HG03457 (cell line): ENCODE measurements around the gene TMEM117.
A peak's percentile ranks its signal among the peaks of the same experiment; 100 is the strongest.

ENCODE experiments used
- ATAC-seq: cut with Tn5 transposase; IDR thresholded peaks from one replicate; pipeline ENCODE4 v1.9.1; 2021; ENCODE audit warnings: moderate number of reproducible peaks; ENCODE audit not compliant: unreplicated experiment

Gene TMEM117

GRCh38 chr12:43951286-43951685, 115.4 kb downstream of the TMEM117 start:
- ATAC-seq: no peak

- ATAC-seq: peak; percentile 96
Observed at GRCh38 chr12:43957732-43958372, 122.0 kb downstream of the TMEM117 start.

- ATAC-seq: no peak
Observed at GRCh38 chr12:43964033-43964432, 128.2 kb downstream of the TMEM117 start.

- no peak for ATAC-seq
Observed at GRCh38 chr12:43964961-43965360, 129.1 kb downstream of the TMEM117 start.

GRCh38 chr12:43965899-43966298, 130.0 kb downstream of the TMEM117 start:
- ATAC-seq: no peak

GRCh38 chr12:43968736-43969135, 132.9 kb downstream of the TMEM117 start:
- ATAC-seq: no peak

GRCh38 chr12:43969882-43970281, 134.0 kb downstream of the TMEM117 start:
- no peak for ATAC-seq

- no peak for ATAC-seq
Observed at GRCh38 chr12:43973385-43973784, 137.5 kb downstream of the TMEM117 start.

- ATAC-seq: no peak
Observed at GRCh38 chr12:43973993-43974392, 138.1 kb downstream of the TMEM117 start.

- ATAC-seq: no peak
Observed at GRCh38 chr12:43976027-43976426, 140.1 kb downstream of the TMEM117 start.

GRCh38 chr12:43978556-43978955, 142.7 kb downstream of the TMEM117 start:
- no peak for ATAC-seq

- no peak for ATAC-seq
Observed at GRCh38 chr12:43979450-43979849, 143.6 kb downstream of the TMEM117 start.

GRCh38 chr12:43980627-43981191, 144.8 kb downstream of the TMEM117 start:
- no peak for ATAC-seq

- no peak for ATAC-seq
Observed at GRCh38 chr12:43981726-43982125, 145.8 kb downstream of the TMEM117 start.

- no peak for ATAC-seq
Observed at GRCh38 chr12:43982544-43982943, 146.7 kb downstream of the TMEM117 start.

GRCh38 chr12:43988838-43989560, 153.1 kb downstream of the TMEM117 start:
- ATAC-seq: peak; percentile 98

- ATAC-seq: no peak
Observed at GRCh38 chr12:43992856-43993255, 157.0 kb downstream of the TMEM117 start.

- peak; percentile 96 for ATAC-seq
Observed at GRCh38 chr12:44000309-44000952, 164.6 kb downstream of the TMEM117 start.

- no peak for ATAC-seq
Observed at GRCh38 chr12:44002607-44003006, 166.7 kb downstream of the TMEM117 start.

- no peak for ATAC-seq
Observed at GRCh38 chr12:44003721-44004120, 167.8 kb downstream of the TMEM117 start.

GRCh38 chr12:44015333-44015941, 179.6 kb downstream of the TMEM117 start:
- no peak for ATAC-seq
